ENCODE results near the gene ACCS. TPM values are rescaled to one million over a fixed set of nuclear protein-coding genes. Genes with fewer than 3 reads are reported as not detected.

ACCS gene
- total and polyA plus RNA-seq, 8 donors: 10.1 to 68.1 (median 16.2) TPM

- DNase-seq (peak in 5 of 6 donors; percentile 49 to 76 (median 72)), FAIRE-seq (no peak), ATAC-seq (peak; percentile 77 to 99 (median 98))
- H3K4me1 ChIP-seq: no peaks in the 10 kb centered on the region
- intact Hi-C loops (cut with DNase I): loop anchor here in 1 of 3 donors (10.0 kb wide), 1 partner anchor 112 kb away; no protein-coding TSS in a partner anchor
- H3K36me3 ChIP-seq: no peaks in the 10 kb centered on the region
- H3K27ac ChIP-seq: no peak overlapping the region
- H3K9me3 ChIP-seq: no peaks in the 10 kb centered on the region
- H3K4me3 ChIP-seq: no peak overlapping the region
- TF ChIP-seq CTCF (IDR thresholded peaks at IDR 0.05): peak; percentile 19 to 78 (median 69)
- whole genome bisulfite sequencing, 2 donors: 20 to 21% methylated on average over 12 of the region's 12 CpGs
- no peaks in the 10 kb centered on the region for H3K27me3 ChIP-seq
Observed at GRCh38 chr11:44036811-44037657, 29.0 kb upstream of the ACCS start.

GRCh38 chr11:44037658-44037998 lies 28.4 kb upstream of the ACCS start:
- DNase-seq (no peak), ATAC-seq (no peak)
- WGBS, 2 donors: 73 to 81% methylated on average over 2 of the region's 2 CpGs

GRCh38 chr11:44043157-44043556 lies 22.9 kb upstream of the ACCS start:
- H3K9me3 ChIP-seq: no peaks in the 10 kb centered on the region
- 46 to 76% methylated on average over 2 of the region's 2 CpGs for WGBS, 2 donors
- DNase-seq (no peak), FAIRE-seq (no peak), ATAC-seq (no peak)
- no peak overlapping the region for H3K4me3 ChIP-seq
- TF ChIP-seq CTCF (IDR thresholded peaks at IDR 0.05): no peak
- H3K36me3 ChIP-seq: no peaks in the 10 kb centered on the region
- intact Hi-C loops (cut with DNase I): loop anchor here in 1 of 3 donors (10.0 kb wide), 1 partner anchor 148 kb away; no protein-coding TSS in a partner anchor
- no peak overlapping the region for H3K27ac ChIP-seq
- no peaks in the 10 kb centered on the region for H3K27me3 ChIP-seq
- H3K4me1 ChIP-seq: no peaks in the 10 kb centered on the region

More at GRCh38 chr11:44037658-44037998, 28.4 kb upstream of the ACCS start:
- Histone ChIP-seq H3K27me3 (no peaks in the 10 kb centered on the region), H3K4me3 (no peak overlapping the region), H3K4me1 (no peaks in the 10 kb centered on the region), H3K9me3 (no peaks in the 10 kb centered on the region), H3K27ac (no peak overlapping the region), H3K36me3 (no peaks in the 10 kb centered on the region)
- intact Hi-C loops (cut with DNase I): loop anchor here in 1 of 3 donors (10.0 kb wide), 1 partner anchor 113 kb away; no protein-coding TSS in a partner anchor
- no peak for FAIRE-seq
- no peak for TF ChIP-seq CTCF (IDR thresholded peaks at IDR 0.05)

GRCh38 chr11:44046182-44046581 lies 19.9 kb upstream of the ACCS start:
- no peak for TF ChIP-seq CTCF (IDR thresholded peaks at IDR 0.05)
- H3K9me3 ChIP-seq: no peaks in the 10 kb centered on the region
- H3K36me3 ChIP-seq: no peaks in the 10 kb centered on the region
- H3K27me3 ChIP-seq: no peaks in the 10 kb centered on the region
- intact Hi-C loops (cut with DNase I): loop anchor here in 1 of 3 donors (10.0 kb wide), 1 partner anchor 151 kb away; no protein-coding TSS in a partner anchor
- FAIRE-seq: no peak
- no peak overlapping the region for H3K4me3 ChIP-seq
- H3K27ac ChIP-seq: no peak overlapping the region
- WGBS, 2 donors: 73 to 77% methylated on average over 2 of the region's 2 CpGs
- no peak for DNase-seq
- ATAC-seq: no peak
- H3K4me1 ChIP-seq: no peaks in the 10 kb centered on the region

- no peaks in the 10 kb centered on the region for H3K9me3 ChIP-seq
- no peaks in the 10 kb centered on the region for H3K27me3 ChIP-seq
- 61 to 68% methylated on average over 2 of the region's 2 CpGs for WGBS, 2 donors
- H3K4me3 ChIP-seq: no peak overlapping the region
- DNase-seq (no peak), ATAC-seq (no peak), FAIRE-seq (no peak)
- no peaks in the 10 kb centered on the region for H3K36me3 ChIP-seq
- H3K4me1 ChIP-seq: no peaks in the 10 kb centered on the region
- intact Hi-C loops (cut with DNase I): loop anchor here in 1 of 3 donors (10.0 kb wide), 1 partner anchor 152 kb away; no protein-coding TSS in a partner anchor
- no peak overlapping the region for H3K27ac ChIP-seq
- no peak for TF ChIP-seq CTCF (IDR thresholded peaks at IDR 0.05)
Observed at GRCh38 chr11:44047298-44047697, 18.8 kb upstream of the ACCS start.
